Endodermal cell (in vitro differentiated cells): ENCODE results near the gene ZBED1. TPM values are rescaled to one million over a fixed set of nuclear protein-coding genes. Genes with fewer than 3 reads are reported as not detected.

ENCODE experiments used
- DNase-seq: peaks from one replicate; pipeline ENCODE4 v3.0.0-alpha.2; 2017
- H3K27ac ChIP-seq: 2 replicates; pipeline ENCODE4 v1.5.1; 2013; ENCODE audit warnings: mild to moderate bottlenecking, low read depth, low read length, moderate library complexity
- H3K27me3 ChIP-seq: 2 replicates; pipeline ENCODE4 v1.6.1; 2013; ENCODE audit warnings: mild to moderate bottlenecking, low read length, moderate library complexity; ENCODE audit not compliant: insufficient read depth, control insufficient read depth, poor library complexity, severe bottlenecking
- H3K36me3 ChIP-seq: 2 replicates; pipeline ENCODE4 v1.7.0; 2013; ENCODE audit warnings: mild to moderate bottlenecking, low read length, moderate library complexity; ENCODE audit not compliant: control insufficient read depth, insufficient read depth
- H3K4me1 ChIP-seq: one replicate; pipeline ENCODE4 v1.7.0; 2013; ENCODE audit warnings: low read length; ENCODE audit not compliant: control insufficient read depth, insufficient read depth
- H3K4me3 ChIP-seq: 2 replicates; pipeline ENCODE4 v1.5.1; 2013; ENCODE audit warnings: mild to moderate bottlenecking, low read length, moderate library complexity
- H3K9ac ChIP-seq: 2 replicates; pipeline ENCODE4 v1.6.1; 2013; ENCODE audit warnings: mild to moderate bottlenecking, low read length, moderate library complexity; ENCODE audit not compliant: poor library complexity, severe bottlenecking; ENCODE audit errors: extremely low read depth
- H3K9me3 ChIP-seq: 2 replicates; pipeline ENCODE4 v1.6.1; 2013; ENCODE audit warnings: mild to moderate bottlenecking, low read length, moderate library complexity; ENCODE audit not compliant: control insufficient read depth
- H3K27ac Mint-ChIP-seq: 2 replicates; pipeline ENCODE4 v1.8.0; 2020; ENCODE audit warnings: mixed read lengths
- H3K27me3 Mint-ChIP-seq: 2 replicates; pipeline ENCODE4 v1.8.0; 2021; ENCODE audit warnings: mild to moderate bottlenecking, mixed read lengths; ENCODE audit not compliant: insufficient read depth
- H3K36me3 Mint-ChIP-seq: 2 replicates; pipeline ENCODE4 v1.8.0; 2020; ENCODE audit warnings: low read depth, mixed read lengths
- H3K4me1 Mint-ChIP-seq: 2 replicates; pipeline ENCODE4 v1.8.0; 2020; ENCODE audit warnings: mixed read lengths
- H3K4me3 Mint-ChIP-seq: 2 replicates; pipeline ENCODE4 v1.8.0; 2020; ENCODE audit warnings: mild to moderate bottlenecking, moderate library complexity, mixed read lengths
- H3K9me3 Mint-ChIP-seq: 2 replicates; pipeline ENCODE4 v1.8.0; 2020; ENCODE audit warnings: mild to moderate bottlenecking, mixed read lengths
- CTCF ChIP-seq: fragments of 200-600 bp; sonication (generic); conservative IDR thresholded peaks from 2 replicates; pipeline ENCODE4 v1.5.0; 2021; ENCODE audit warnings: antibody characterized with exemption, mild to moderate bottlenecking
- WGBS, 2 experiments: methylation state at CpG; one replicate each; pipeline versions ENCODE4 v1.1.5 to v1.1.7; 2013; ENCODE audit warnings: missing lambda C conversion rate in 2 of 2, mixed read lengths in 1 of 2; ENCODE audit not compliant: insufficient coverage in 1 of 2, insufficient read length in 1 of 2; 5-methylcytosine and 5-hydroxymethylcytosine counted together
- total RNA-seq, 2 donors: library from RNA; stranded (reverse); fragmentation: NEBNext Ultra II Directional in 1 of 2; extraction: Animal tissue kit (Norgen Biotek cat#: 25700) in 1 of 2; gene quantifications; 2 replicates in 1 of 2; 3 replicates in 1 of 2; pipeline ENCODE4 v1.2.1, GENCODE V29; 2021

Gene ZBED1
- total RNA-seq, 2 donors from 2014 or later: 55.8 to 71.9 TPM

DNA sequence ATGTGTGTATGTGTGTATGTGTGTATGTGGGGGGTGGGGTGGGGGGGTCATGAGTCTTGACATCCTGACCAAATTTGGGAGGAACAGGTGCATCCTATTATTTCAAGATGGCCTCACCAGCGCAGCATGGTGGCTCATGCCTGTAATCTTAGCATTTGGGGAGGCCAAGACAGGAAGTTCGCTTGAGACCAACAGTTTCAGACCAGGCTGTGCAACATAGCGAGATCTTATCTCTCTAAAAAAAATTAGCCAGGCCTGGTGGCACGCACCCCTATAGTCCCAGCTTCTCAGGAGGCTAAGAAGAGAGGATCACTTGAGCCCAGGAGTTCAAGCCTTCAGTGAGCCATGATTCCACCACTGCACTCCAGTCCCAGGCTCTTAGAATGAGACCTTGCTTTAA lies 47.0 kb upstream of the ZBED1 start:
- DNase-seq: no peak
- Mint-ChIP-seq H3K36me3 (peaks cover 20% of the 10 kb centered on the region), H3K4me1 (peaks cover 25% of the 10 kb centered on the region), H3K27me3 (peaks cover 4% of the 10 kb centered on the region), H3K9me3 (peaks cover 48% of the 10 kb centered on the region), H3K4me3 (no peak overlapping the region), H3K27ac (no peak overlapping the region)
- no peak for TF ChIP-seq CTCF
- H3K36me3 ChIP-seq: no peaks in the 10 kb centered on the region
- H3K9me3 ChIP-seq: peaks cover 26% of the 10 kb centered on the region
- WGBS, 2 experiments: 94 to 97% methylated on average over 3 to 4 of the region's 4 CpGs
- H3K27me3 ChIP-seq: no peaks in the 10 kb centered on the region
- no peak overlapping the region for H3K9ac ChIP-seq
- H3K4me1 ChIP-seq: no peaks in the 10 kb centered on the region
- H3K4me3 ChIP-seq: no peak overlapping the region
- no peak overlapping the region for H3K27ac ChIP-seq

DNA sequence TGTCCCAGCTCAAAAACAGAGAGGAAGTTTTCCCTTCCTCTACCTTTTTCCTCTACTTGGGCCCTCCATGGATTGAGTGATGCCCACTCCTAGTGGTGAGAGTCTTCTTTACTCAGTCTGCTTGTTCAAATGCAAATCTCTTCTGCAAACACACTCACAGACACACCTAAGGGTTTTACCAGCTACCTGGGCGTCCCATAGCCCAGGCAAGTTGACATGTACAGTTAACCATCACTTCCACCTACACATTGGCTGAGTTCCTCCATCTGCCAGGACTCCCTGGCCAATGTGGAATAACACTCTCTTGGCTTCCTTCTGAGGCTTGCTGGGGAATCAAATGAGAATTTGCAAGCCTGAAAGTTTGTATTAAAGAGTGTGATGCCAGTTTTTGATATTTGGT lies 45.7 kb upstream of the ZBED1 start:
- H3K27ac Mint-ChIP-seq: no peak overlapping the region
- no peak for TF ChIP-seq CTCF
- H3K27me3 Mint-ChIP-seq: peaks cover 4% of the 10 kb centered on the region
- WGBS, 2 experiments: 97% methylated on average over 1 of the region's 1 CpG; no CpG with 5 or more reads in 1 of the 2 experiments
- no peak for DNase-seq
- no peak overlapping the region for H3K4me3 Mint-ChIP-seq
- H3K9me3 Mint-ChIP-seq: peaks cover 50% of the 10 kb centered on the region
- no peaks in the 10 kb centered on the region for H3K27me3 ChIP-seq
- H3K4me1 Mint-ChIP-seq: peaks cover 22% of the 10 kb centered on the region
- peaks cover 20% of the 10 kb centered on the region for H3K36me3 Mint-ChIP-seq
- H3K36me3 ChIP-seq: no peaks in the 10 kb centered on the region
- no peak overlapping the region for H3K27ac ChIP-seq
- H3K4me1 ChIP-seq: no peaks in the 10 kb centered on the region
- peaks cover 26% of the 10 kb centered on the region for H3K9me3 ChIP-seq
- no peak overlapping the region for H3K9ac ChIP-seq
- H3K4me3 ChIP-seq: no peak overlapping the region

DNA sequence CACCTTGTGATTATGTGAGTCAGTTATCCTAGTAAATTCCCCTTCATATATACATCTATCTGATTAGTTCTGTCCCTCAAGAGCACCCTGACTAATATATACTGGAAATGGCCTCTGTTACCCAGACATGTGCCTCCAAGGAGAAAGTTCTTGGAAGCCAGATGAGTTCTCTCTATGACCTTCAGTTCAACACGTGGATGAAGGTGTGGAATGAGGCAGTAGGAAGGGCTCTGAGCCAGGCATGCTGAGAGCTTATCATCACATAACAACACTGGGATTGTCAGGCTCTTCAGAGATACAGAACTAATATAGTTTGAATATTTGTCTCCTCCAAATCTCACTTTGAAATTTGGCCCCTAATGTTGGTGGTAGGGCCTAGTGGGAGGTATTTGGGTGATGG lies 44.4 kb upstream of the ZBED1 start:
- Histone ChIP-seq H3K4me1 (no peaks in the 10 kb centered on the region), H3K27me3 (no peaks in the 10 kb centered on the region), H3K36me3 (no peaks in the 10 kb centered on the region), H3K27ac (no peak overlapping the region), H3K4me3 (no peak overlapping the region), H3K9me3 (peaks cover 26% of the 10 kb centered on the region), H3K9ac (no peak overlapping the region)
- WGBS, 2 experiments: 100% methylated on average over 1 of the region's 1 CpG; no CpG with 5 or more reads in 1 of the 2 experiments
- no peak for TF ChIP-seq CTCF
- no peak for DNase-seq
- H3K27ac Mint-ChIP-seq: no peak overlapping the region
- H3K4me1 Mint-ChIP-seq: peaks cover 16% of the 10 kb centered on the region
- peaks cover 4% of the 10 kb centered on the region for H3K27me3 Mint-ChIP-seq
- peaks cover 18% of the 10 kb centered on the region for H3K36me3 Mint-ChIP-seq
- peaks cover 44% of the 10 kb centered on the region for H3K9me3 Mint-ChIP-seq
- H3K4me3 Mint-ChIP-seq: no peak overlapping the region
